Endodermal cell (in vitro differentiated cells): ENCODE results near the gene PALB2. TPM values are rescaled to one million over a fixed set of nuclear protein-coding genes. Genes with fewer than 3 reads are reported as not detected.
"Not testable (repeated sequence)": the region's sequence is repeated elsewhere in the genome, so short reads cannot be mapped to it uniquely, and the experiment has no call there.

Experiments used
- DNase-seq: peaks from one replicate; pipeline ENCODE4 v3.0.0-alpha.2; 2017
- H3K27ac ChIP-seq: 2 replicates; pipeline ENCODE4 v1.5.1; 2013; ENCODE audit warnings: mild to moderate bottlenecking, low read depth, low read length, moderate library complexity
- H3K27me3 ChIP-seq: 2 replicates; pipeline ENCODE4 v1.6.1; 2013; ENCODE audit warnings: mild to moderate bottlenecking, low read length, moderate library complexity; ENCODE audit not compliant: insufficient read depth, control insufficient read depth, poor library complexity, severe bottlenecking
- H3K36me3 ChIP-seq: 2 replicates; pipeline ENCODE4 v1.7.0; 2013; ENCODE audit warnings: mild to moderate bottlenecking, low read length, moderate library complexity; ENCODE audit not compliant: control insufficient read depth, insufficient read depth
- H3K4me1 ChIP-seq: one replicate; pipeline ENCODE4 v1.7.0; 2013; ENCODE audit warnings: low read length; ENCODE audit not compliant: control insufficient read depth, insufficient read depth
- H3K4me3 ChIP-seq: 2 replicates; pipeline ENCODE4 v1.5.1; 2013; ENCODE audit warnings: mild to moderate bottlenecking, low read length, moderate library complexity
- H3K9ac ChIP-seq: 2 replicates; pipeline ENCODE4 v1.6.1; 2013; ENCODE audit warnings: mild to moderate bottlenecking, low read length, moderate library complexity; ENCODE audit not compliant: poor library complexity, severe bottlenecking; ENCODE audit errors: extremely low read depth
- H3K9me3 ChIP-seq: 2 replicates; pipeline ENCODE4 v1.6.1; 2013; ENCODE audit warnings: mild to moderate bottlenecking, low read length, moderate library complexity; ENCODE audit not compliant: control insufficient read depth
- H3K27ac Mint-ChIP-seq: 2 replicates; pipeline ENCODE4 v1.8.0; 2020; ENCODE audit warnings: mixed read lengths
- H3K27me3 Mint-ChIP-seq: 2 replicates; pipeline ENCODE4 v1.8.0; 2021; ENCODE audit warnings: mild to moderate bottlenecking, mixed read lengths; ENCODE audit not compliant: insufficient read depth
- H3K36me3 Mint-ChIP-seq: 2 replicates; pipeline ENCODE4 v1.8.0; 2020; ENCODE audit warnings: low read depth, mixed read lengths
- H3K4me1 Mint-ChIP-seq: 2 replicates; pipeline ENCODE4 v1.8.0; 2020; ENCODE audit warnings: mixed read lengths
- H3K4me3 Mint-ChIP-seq: 2 replicates; pipeline ENCODE4 v1.8.0; 2020; ENCODE audit warnings: mild to moderate bottlenecking, moderate library complexity, mixed read lengths
- H3K9me3 Mint-ChIP-seq: 2 replicates; pipeline ENCODE4 v1.8.0; 2020; ENCODE audit warnings: mild to moderate bottlenecking, mixed read lengths
- CTCF ChIP-seq: fragments of 200-600 bp; sonication (generic); conservative IDR thresholded peaks from 2 replicates; pipeline ENCODE4 v1.5.0; 2021; ENCODE audit warnings: antibody characterized with exemption, mild to moderate bottlenecking
- WGBS, 2 experiments: methylation state at CpG; one replicate each; pipeline versions ENCODE4 v1.1.5 to v1.1.7; 2013; ENCODE audit warnings: missing lambda C conversion rate in 2 of 2, mixed read lengths in 1 of 2; ENCODE audit not compliant: insufficient coverage in 1 of 2, insufficient read length in 1 of 2; 5-methylcytosine and 5-hydroxymethylcytosine counted together
- total RNA-seq, 2 donors: library from RNA; stranded (reverse); fragmentation: NEBNext Ultra II Directional in 1 of 2; extraction: Animal tissue kit (Norgen Biotek cat#: 25700) in 1 of 2; gene quantifications; 2 replicates in 1 of 2; 3 replicates in 1 of 2; pipeline ENCODE4 v1.2.1, GENCODE V29; 2021

Gene PALB2
- total RNA-seq, 2 donors from 2014 or later = 20.0 to 24.8 TPM

- Mint-ChIP-seq H3K9me3 (no peaks in the 10 kb centered on the region), H3K4me1 (no peaks in the 10 kb centered on the region), H3K4me3 (no peak overlapping the region), H3K27me3 (no peaks in the 10 kb centered on the region), H3K27ac (no peak overlapping the region), H3K36me3 (peaks cover 70% of the 10 kb centered on the region)
- Histone ChIP-seq H3K9me3 (no peaks in the 10 kb centered on the region), H3K4me3 (no peak overlapping the region), H3K9ac (no peak overlapping the region), H3K27ac (no peak overlapping the region), H3K27me3 (no peaks in the 10 kb centered on the region), H3K36me3 (peaks cover 74% of the 10 kb centered on the region), H3K4me1 (no peaks in the 10 kb centered on the region)
- TF ChIP-seq CTCF = no peak
- no peak for DNase-seq
These were observed 17.0 kb downstream of the PALB2 start for GRCh38 chr16:23624092-23624491.

- no peak for TF ChIP-seq CTCF
- H3K27ac Mint-ChIP-seq = no peak overlapping the region
- H3K36me3 Mint-ChIP-seq = peaks cover 56% of the 10 kb centered on the region
These were observed 25.3 kb downstream of the PALB2 start for GRCh38 chr16:23615805-23616204.

GRCh38 chr16:23611936-23612335, 29.2 kb downstream of the PALB2 start:
- H3K27ac Mint-ChIP-seq = no peak overlapping the region
- no peaks in the 10 kb centered on the region for H3K4me1 ChIP-seq
- no peaks in the 10 kb centered on the region for H3K27me3 Mint-ChIP-seq
- H3K36me3 Mint-ChIP-seq = peaks cover 44% of the 10 kb centered on the region
- no peak for TF ChIP-seq CTCF
- no peak overlapping the region for H3K4me3 Mint-ChIP-seq
- 94 to 100% methylated on average over 3 of the region's 3 CpGs for WGBS, 2 experiments
- H3K27ac ChIP-seq = no peak overlapping the region
- DNase-seq = no peak
- no peaks in the 10 kb centered on the region for H3K4me1 Mint-ChIP-seq
- no peak overlapping the region for H3K4me3 ChIP-seq
- no peaks in the 10 kb centered on the region for H3K9me3 Mint-ChIP-seq
- H3K9me3 ChIP-seq = no peaks in the 10 kb centered on the region
- no peak overlapping the region for H3K9ac ChIP-seq
- no peaks in the 10 kb centered on the region for H3K27me3 ChIP-seq
- H3K36me3 ChIP-seq = peaks cover 37% of the 10 kb centered on the region

More at GRCh38 chr16:23615805-23616204, 25.3 kb downstream of the PALB2 start:
- H3K9me3 ChIP-seq = no peaks in the 10 kb centered on the region
- no peak overlapping the region for H3K4me3 ChIP-seq
- WGBS, 2 experiments = 80 to 96% methylated on average over 9 of the region's 9 CpGs
- Mint-ChIP-seq H3K4me3 (no peak overlapping the region), H3K9me3 (no peaks in the 10 kb centered on the region), H3K4me1 (no peaks in the 10 kb centered on the region), H3K27me3 (no peaks in the 10 kb centered on the region)
- H3K36me3 ChIP-seq = peaks cover 56% of the 10 kb centered on the region
- H3K27me3 ChIP-seq = no peaks in the 10 kb centered on the region
- no peak for DNase-seq
- H3K4me1 ChIP-seq = no peaks in the 10 kb centered on the region
- H3K27ac ChIP-seq = no peak overlapping the region
- no peak overlapping the region for H3K9ac ChIP-seq

GRCh38 chr16:23610905-23611304, 30.2 kb downstream of the PALB2 start:
- WGBS, 2 experiments = 93 to 100% methylated on average over 4 to 6 of the region's 6 CpGs

More at GRCh38 chr16:23610905-23611304, 30.2 kb downstream of the PALB2 start:
- not testable (repeated sequence) for H3K27me3 ChIP-seq, H3K4me1 ChIP-seq, H3K4me3 Mint-ChIP-seq, H3K27me3 Mint-ChIP-seq, DNase-seq, H3K27ac Mint-ChIP-seq, H3K9me3 Mint-ChIP-seq, H3K9ac ChIP-seq, H3K4me1 Mint-ChIP-seq, H3K4me3 ChIP-seq, H3K27ac ChIP-seq, H3K9me3 ChIP-seq
- peaks cover 29% of the 10 kb centered on the region for H3K36me3 ChIP-seq
- H3K36me3 Mint-ChIP-seq = peaks cover 40% of the 10 kb centered on the region
